ENCODE measurements around the gene AEBP2. TPM values are rescaled to one million over a fixed set of nuclear protein-coding genes. Genes with fewer than 3 reads are reported as not detected.

Gene AEBP2
- total RNA-seq, 1 donor: 19.2 TPM

DNA sequence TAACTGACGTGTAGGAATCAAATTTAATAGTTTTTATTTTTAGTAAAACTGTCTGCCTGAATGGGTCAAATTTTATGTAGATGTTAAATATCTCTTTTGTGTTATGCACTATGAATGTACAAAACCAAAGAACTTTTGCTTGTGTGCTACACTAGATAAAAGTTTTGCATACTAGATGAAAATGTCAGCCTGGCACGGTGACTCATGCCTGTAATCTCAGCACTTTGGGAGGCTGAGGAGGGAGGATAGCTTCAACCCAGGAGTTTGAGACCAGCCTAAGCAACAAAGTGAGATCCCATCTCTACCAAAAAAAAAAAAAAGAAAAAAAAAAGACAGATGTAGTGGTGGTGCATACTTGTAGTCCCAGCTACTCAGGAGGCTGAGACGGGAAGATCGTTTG lies 11.1 kb downstream of the AEBP2 start:
- H2AFZ ChIP-seq (ENCODE audit: low read length): no peak overlapping the region
- peaks cover 61% of the 10 kb centered on the region for H4K20me1 ChIP-seq (ENCODE audit: insufficient read depth, low read length)
- no peak overlapping the region for H3K27ac ChIP-seq (ENCODE audit: low read depth, low read length)
- H3K36me3 ChIP-seq (ENCODE audit: insufficient read depth, low read length): no peaks in the 10 kb centered on the region
- H3K4me3 ChIP-seq (ENCODE audit: insufficient read depth, low read length): no peak overlapping the region
- H3K4me2 ChIP-seq (ENCODE audit: insufficient read depth, low read length): no peak overlapping the region
- no peaks in the 10 kb centered on the region for H3K9me3 ChIP-seq (ENCODE audit: low read depth, low read length)
- no peaks in the 10 kb centered on the region for H3K27me3 ChIP-seq (ENCODE audit: insufficient read depth, low read length)
- no peaks in the 10 kb centered on the region for H3K4me1 ChIP-seq (ENCODE audit: insufficient read depth, low read length)
- H3K79me2 ChIP-seq (ENCODE audit: insufficient read depth, low read length): peaks cover 99% of the 10 kb centered on the region
- TF ChIP-seq, protein P1, sequence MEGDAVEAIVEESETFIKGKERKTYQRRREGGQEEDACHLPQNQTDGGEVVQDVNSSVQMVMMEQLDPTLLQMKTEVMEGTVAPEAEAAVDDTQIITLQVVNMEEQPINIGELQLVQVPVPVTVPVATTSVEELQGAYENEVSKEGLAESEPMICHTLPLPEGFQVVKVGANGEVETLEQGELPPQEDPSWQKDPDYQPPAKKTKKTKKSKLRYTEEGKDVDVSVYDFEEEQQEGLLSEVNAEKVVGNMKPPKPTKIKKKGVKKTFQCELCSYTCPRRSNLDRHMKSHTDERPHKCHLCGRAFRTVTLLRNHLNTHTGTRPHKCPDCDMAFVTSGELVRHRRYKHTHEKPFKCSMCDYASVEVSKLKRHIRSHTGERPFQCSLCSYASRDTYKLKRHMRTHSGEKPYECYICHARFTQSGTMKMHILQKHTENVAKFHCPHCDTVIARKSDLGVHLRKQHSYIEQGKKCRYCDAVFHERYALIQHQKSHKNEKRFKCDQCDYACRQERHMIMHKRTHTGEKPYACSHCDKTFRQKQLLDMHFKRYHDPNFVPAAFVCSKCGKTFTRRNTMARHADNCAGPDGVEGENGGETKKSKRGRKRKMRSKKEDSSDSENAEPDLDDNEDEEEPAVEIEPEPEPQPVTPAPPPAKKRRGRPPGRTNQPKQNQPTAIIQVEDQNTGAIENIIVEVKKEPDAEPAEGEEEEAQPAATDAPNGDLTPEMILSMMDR (IDR thresholded peaks at IDR 0.05; ENCODE audit: extremely low read depth, low read depth, low read length): no peak
- DNase-seq (ENCODE audit: insufficient read length, low spot score, missing footprints): no peak

DNA sequence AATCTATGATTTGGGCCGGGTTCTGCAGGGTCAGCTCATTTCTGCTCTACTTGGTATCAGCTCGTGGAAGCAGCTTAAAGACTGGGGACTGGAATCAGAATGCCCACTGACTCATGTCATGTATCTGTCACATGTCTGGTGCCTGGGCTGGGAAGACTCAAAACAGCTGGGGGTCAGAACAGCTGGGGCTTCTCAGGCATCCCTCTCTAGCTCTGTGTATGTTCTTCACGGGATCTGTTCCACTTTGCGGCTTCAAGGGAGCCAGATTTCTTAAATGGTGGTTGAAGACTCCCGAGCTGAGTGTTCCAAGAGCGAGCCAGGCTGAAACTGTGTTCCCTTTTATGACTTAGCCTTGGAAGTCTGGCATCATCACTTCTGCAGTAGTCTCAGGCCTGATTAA lies 11.9 kb downstream of the AEBP2 start:
- peaks cover 99% of the 10 kb centered on the region for H3K79me2 ChIP-seq (ENCODE audit: insufficient read depth, low read length)
- H3K27ac ChIP-seq (ENCODE audit: low read depth, low read length): no peak overlapping the region
- no peak overlapping the region for H2AFZ ChIP-seq (ENCODE audit: low read length)
- no peaks in the 10 kb centered on the region for H3K4me1 ChIP-seq (ENCODE audit: insufficient read depth, low read length)
- no peak overlapping the region for H3K4me3 ChIP-seq (ENCODE audit: insufficient read depth, low read length)
- no peaks in the 10 kb centered on the region for H3K9me3 ChIP-seq (ENCODE audit: low read depth, low read length)
- H3K4me2 ChIP-seq (ENCODE audit: insufficient read depth, low read length): no peak overlapping the region
- no peaks in the 10 kb centered on the region for H3K36me3 ChIP-seq (ENCODE audit: insufficient read depth, low read length)
- TF ChIP-seq, protein P1 (IDR thresholded peaks at IDR 0.05; ENCODE audit: extremely low read depth, low read depth, low read length): no peak
- H3K27me3 ChIP-seq (ENCODE audit: insufficient read depth, low read length): no peaks in the 10 kb centered on the region
- peaks cover 56% of the 10 kb centered on the region for H4K20me1 ChIP-seq (ENCODE audit: insufficient read depth, low read length)
- DNase-seq (ENCODE audit: insufficient read length, low spot score, missing footprints): no peak

DNA sequence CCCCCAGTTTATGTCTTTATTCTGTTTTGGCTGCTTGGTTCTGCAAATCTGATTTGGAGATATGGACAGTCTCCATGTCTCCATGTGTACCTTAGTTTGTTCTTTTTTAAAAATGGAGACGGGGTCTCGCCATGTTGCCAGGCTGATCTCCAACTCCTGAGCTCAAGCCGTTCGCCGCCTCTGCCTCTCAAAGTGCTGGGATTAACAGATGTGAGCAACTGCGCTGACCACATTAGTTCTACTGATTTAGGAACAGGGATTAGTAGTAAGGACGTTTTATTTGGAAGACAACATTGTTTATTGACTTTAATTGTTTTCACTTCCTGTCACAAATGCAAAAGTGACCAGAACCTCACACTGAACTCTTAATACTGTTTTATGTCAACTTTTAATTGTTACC lies 14.7 kb downstream of the AEBP2 start:
- no peak overlapping the region for H3K4me3 ChIP-seq (ENCODE audit: insufficient read depth, low read length)
- H3K27ac ChIP-seq (ENCODE audit: low read depth, low read length): no peak overlapping the region
- TF ChIP-seq, protein P1 (IDR thresholded peaks at IDR 0.05; ENCODE audit: extremely low read depth, low read depth, low read length): no peak
- peaks cover 66% of the 10 kb centered on the region for H4K20me1 ChIP-seq (ENCODE audit: insufficient read depth, low read length)
- H3K36me3 ChIP-seq (ENCODE audit: insufficient read depth, low read length): no peaks in the 10 kb centered on the region
- H3K4me2 ChIP-seq (ENCODE audit: insufficient read depth, low read length): no peak overlapping the region
- H2AFZ ChIP-seq (ENCODE audit: low read length): no peak overlapping the region
- H3K4me1 ChIP-seq (ENCODE audit: insufficient read depth, low read length): no peaks in the 10 kb centered on the region
- H3K9me3 ChIP-seq (ENCODE audit: low read depth, low read length): no peaks in the 10 kb centered on the region
- no peaks in the 10 kb centered on the region for H3K27me3 ChIP-seq (ENCODE audit: insufficient read depth, low read length)
- peaks cover 100% of the 10 kb centered on the region for H3K79me2 ChIP-seq (ENCODE audit: insufficient read depth, low read length)
- no peak for DNase-seq (ENCODE audit: insufficient read length, low spot score, missing footprints)

DNA sequence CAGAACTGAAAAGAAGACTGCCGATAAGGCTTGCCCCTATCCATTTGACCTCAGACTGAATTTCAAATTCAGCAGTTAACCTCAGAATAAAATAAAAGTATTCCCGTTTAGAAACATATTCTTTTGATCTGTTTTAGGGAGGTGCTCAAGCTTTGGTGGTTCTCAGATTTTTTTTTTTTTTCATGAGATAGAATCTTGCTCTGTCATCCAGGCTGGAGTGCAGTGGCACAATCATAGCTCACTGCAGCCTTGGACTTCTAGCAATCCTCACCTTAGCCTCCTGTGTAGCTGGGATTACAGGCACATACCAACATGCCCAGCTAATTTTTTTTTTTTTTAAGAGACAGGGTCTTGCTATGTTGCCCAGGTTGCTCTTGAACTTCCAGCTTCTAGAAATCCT lies 15.5 kb downstream of the AEBP2 start:
- Histone ChIP-seq H2AFZ (ENCODE audit: low read length) (no peak overlapping the region), H3K27me3 (ENCODE audit: insufficient read depth, low read length) (no peaks in the 10 kb centered on the region), H3K4me3 (ENCODE audit: insufficient read depth, low read length) (no peak overlapping the region), H3K4me1 (ENCODE audit: insufficient read depth, low read length) (no peaks in the 10 kb centered on the region), H3K27ac (ENCODE audit: low read depth, low read length) (no peak overlapping the region), H3K79me2 (ENCODE audit: insufficient read depth, low read length) (peaks cover 100% of the 10 kb centered on the region), H3K9me3 (ENCODE audit: low read depth, low read length) (no peaks in the 10 kb centered on the region), H3K4me2 (ENCODE audit: insufficient read depth, low read length) (no peak overlapping the region), H3K36me3 (ENCODE audit: insufficient read depth, low read length) (no peaks in the 10 kb centered on the region), H4K20me1 (ENCODE audit: insufficient read depth, low read length) (peaks cover 61% of the 10 kb centered on the region)
- no peak for DNase-seq (ENCODE audit: insufficient read length, low spot score, missing footprints)
- TF ChIP-seq, protein P1 (IDR thresholded peaks at IDR 0.05; ENCODE audit: extremely low read depth, low read depth, low read length): no peak
